ENCODE measurements around the gene PCDH11X. TPM values are rescaled to one million over a fixed set of nuclear protein-coding genes. Genes with fewer than 3 reads are reported as not detected.
"Not testable (repeated sequence)": the region's sequence is repeated elsewhere in the genome, so short reads cannot be mapped to it uniquely, and the experiment has no call there.

Gene PCDH11X
- total RNA-seq, 1 donor from 2014 or later, result 2.2 TPM

GRCh38 chrX:91817537-91817936 lies 38.4 kb downstream of the PCDH11X start:
- not testable (repeated sequence) for H3K4me1 Mint-ChIP-seq (ENCODE audit: low read depth, unreplicated experiment); H3K4me3 Mint-ChIP-seq (ENCODE audit: unreplicated experiment); H3K36me3 Mint-ChIP-seq (ENCODE audit: unreplicated experiment); DNase-seq; H3K27me3 Mint-ChIP-seq (ENCODE audit: unreplicated experiment); H3K27ac Mint-ChIP-seq (ENCODE audit: unreplicated experiment); H3K9me3 Mint-ChIP-seq (ENCODE audit: unreplicated experiment)

GRCh38 chrX:91825321-91825720 lies 46.1 kb downstream of the PCDH11X start:
- not testable (repeated sequence) for H3K27ac Mint-ChIP-seq (ENCODE audit: unreplicated experiment); H3K9me3 Mint-ChIP-seq (ENCODE audit: unreplicated experiment)

More at GRCh38 chrX:91825321-91825720, 46.1 kb downstream of the PCDH11X start:
- not testable (repeated sequence) for H3K36me3 Mint-ChIP-seq (ENCODE audit: unreplicated experiment); H3K4me1 Mint-ChIP-seq (ENCODE audit: low read depth, unreplicated experiment); DNase-seq; H3K4me3 Mint-ChIP-seq (ENCODE audit: unreplicated experiment); H3K27me3 Mint-ChIP-seq (ENCODE audit: unreplicated experiment)
